Measurements from ENCODE around the gene NREP. TPM values are rescaled to one million over a fixed set of nuclear protein-coding genes. Genes with fewer than 3 reads are reported as not detected.

Gene NREP
- total RNA-seq, 1 experiment from 2014 or later, result 6.0 TPM

GRCh38 chr5:111746791-111747190 is 10.2 kb downstream of the NREP start (continued):
- no peak for TF ChIP-seq ATF3 (IDR thresholded peaks at IDR 0.05)
- no peak for TF ChIP-seq REST (IDR thresholded peaks at IDR 0.05; ENCODE audit: low read depth)
- TF ChIP-seq CEBPB (IDR thresholded peaks at IDR 0.05; ENCODE audit: low read depth), result no peak
- TF ChIP-seq SIN3A (IDR thresholded peaks at IDR 0.05; ENCODE audit: low read depth), result no peak

GRCh38 chr5:111745075-111745739 is 11.8 kb downstream of the NREP start:
- ChIA-PET CTCF (no interaction called here), POLR2A (no interaction called here), RAD21 (ENCODE audit: low non-redundant PET in 1 of 2, low total read pairs in 2 of 2, uncharacterized antibody in 2 of 2, unreplicated experiment in 2 of 2) (no interaction called here)
- Histone ChIP-seq H4K20me1 (ENCODE audit: insufficient read depth) (no peaks in the 10 kb centered on the region), H3K36me3 (ENCODE audit: control insufficient read depth in 1 of 2, insufficient read depth in 2 of 2, low read length in 2 of 2) (no peaks in the 10 kb centered on the region), H3K4me3 (replicated peaks in 1 of 2; ENCODE audit: low read depth in 1 of 2, low read length in 2 of 2) (no peak overlapping the region), H3K9me3 (ENCODE audit: control insufficient read depth in 1 of 2, insufficient read depth in 1 of 2, low read depth in 1 of 2, low read length in 2 of 2) (no peaks in the 10 kb centered on the region), H3K79me2 (ENCODE audit: insufficient read depth, low read length) (no peaks in the 10 kb centered on the region), H3K4me1 (ENCODE audit: control insufficient read depth in 1 of 2, insufficient read depth in 2 of 2, low read length in 2 of 2) (peaks cover 0 to 14% of the 10 kb centered on the region in 2 experiments; a peak in 1 of 4 replicates), H2AFZ (ENCODE audit: low read depth, low read length, poor library complexity, severe bottlenecking) (no peak overlapping the region), H3K4me2 (ENCODE audit: low read length) (no peak overlapping the region), H3K27me3 (ENCODE audit: insufficient read depth, low read length) (peaks cover 14% of the 10 kb centered on the region; the same call in 1 of the 2 replicates), H3K27ac (ENCODE audit: low read depth, low read length) (no peak overlapping the region), H3K9me2 (ENCODE audit: insufficient read depth) (no peaks in the 10 kb centered on the region), H3K9ac (ENCODE audit: low read length) (no peak overlapping the region)
- BruUV-seq (replicated peaks), result no TSS peak
- no peak for ATAC-seq
- no peak for TF ChIP-seq ZFX (IDR thresholded peaks at IDR 0.05)
- no peak for TF ChIP-seq ZBTB33 (IDR thresholded peaks at IDR 0.05; ENCODE audit: extremely low read depth, insufficient replicate concordance, low read length)
- no peak for TF ChIP-seq SP1 (IDR thresholded peaks at IDR 0.05; ENCODE audit: low read depth)
- TF ChIP-seq CEBPB (IDR thresholded peaks at IDR 0.05; ENCODE audit: low read depth), result no peak
- no peak for TF ChIP-seq CBX3 (IDR thresholded peaks at IDR 0.05; ENCODE audit: low read depth)
- no peak for TF ChIP-seq REST (IDR thresholded peaks at IDR 0.05; ENCODE audit: low read depth)
- no peak for TF ChIP-seq ELF1 (IDR thresholded peaks at IDR 0.05; ENCODE audit: borderline replicate concordance, low read depth)
- TF ChIP-seq EZH2phosphoT487 (IDR thresholded peaks at IDR 0.05; ENCODE audit: borderline replicate concordance), result no peak
- intact Hi-C loops (cut with micrococcal nuclease), result no loop called here
- no peak for DNase-seq (ENCODE audit: low read depth, low spot score)
